Spleen (tissue), 11 donors: ENCODE measurements around the gene PNLIPRP1. TPM values are rescaled to one million over a fixed set of nuclear protein-coding genes. Genes with fewer than 3 reads are reported as not detected.

Experiments used
- DNase-seq: peaks from one replicate; pipeline ENCODE4 v3.0.0-alpha.2; 2020
- H3K27ac ChIP-seq, 8 donors: fragments of 200-600 bp; sonication (generic) in 7 of 8; 1 replicate in 4 of 8; 2 replicates in 4 of 8; pipeline versions ENCODE4 v1.5.0 to v1.8.0; 2016 to 2021; ENCODE audit warnings: inconsistent platforms in 4 of 8, mild to moderate bottlenecking in 4 of 8, moderate library complexity in 1 of 8
- H3K27me3 ChIP-seq, 7 donors: fragments of 200-600 bp; sonication (generic) in 6 of 7; replicated peaks in 1 of 7; 1 replicate in 4 of 7; 2 replicates in 3 of 7; pipeline versions ENCODE4 v1.5.0 to v1.8.0; 2016 to 2021; ENCODE audit warnings: inconsistent platforms in 3 of 7, mild to moderate bottlenecking in 1 of 7
- H3K36me3 ChIP-seq, 6 donors: fragments of 200-600 bp; sonication (generic) in 5 of 6; 1 replicate in 4 of 6; 2 replicates in 2 of 6; pipeline versions ENCODE4 v1.5.0 to v1.8.0; 2016 to 2021; ENCODE audit warnings: inconsistent platforms in 2 of 6
- H3K4me1 ChIP-seq, 6 donors: fragments of 200-600 bp; sonication (generic) in 5 of 6; 1 replicate in 3 of 6; 2 replicates in 3 of 6; pipeline versions ENCODE4 v1.5.0 to v1.8.0; 2016 to 2021; ENCODE audit warnings: inconsistent platforms in 3 of 6
- H3K4me3 ChIP-seq, 8 donors: fragments of 200-600 bp; sonication (generic) in 7 of 8; 1 replicate in 4 of 8; 2 replicates in 4 of 8; pipeline versions ENCODE4 v1.5.0 to v1.8.0; 2016 to 2021; ENCODE audit warnings: inconsistent platforms in 4 of 8, mild to moderate bottlenecking in 4 of 8, moderate library complexity in 2 of 8
- H3K9me3 ChIP-seq, 8 donors: fragments of 200-600 bp; sonication (generic) in 7 of 8; 1 replicate in 4 of 8; 2 replicates in 4 of 8; pipeline versions ENCODE4 v1.5.0 to v1.8.0; 2016 to 2021; ENCODE audit warnings: inconsistent platforms in 4 of 8
- CTCF ChIP-seq, 11 experiments: fragments of 200-600 bp in 7 of 11; fragments of 450-650 bp in 4 of 11; sonication (generic) in 4 of 11; IDR thresholded peaks in 8 of 11; conservative IDR thresholded peaks in 3 of 11; 1 replicate in 7 of 11; 2 replicates in 4 of 11; pipeline versions ENCODE4 v1.4.0 to v1.8.0; 2016 to 2021; ENCODE audit warnings: antibody characterized with exemption in 11 of 11, inconsistent platforms in 4 of 11, mild to moderate bottlenecking in 1 of 11
- POLR2A ChIP-seq, 3 donors: fragments of 450-650 bp; IDR thresholded peaks; one replicate each; pipeline ENCODE4 v1.5.1; 2017; ENCODE audit warnings: antibody characterized with exemption in 3 of 3, mild to moderate bottlenecking in 1 of 3
- POLR2AphosphoS5 ChIP-seq, 3 donors: sonication (generic); formaldehyde crosslinking; IDR thresholded peaks; one replicate each; pipeline ENCODE4 v1.5.1; 2017; ENCODE audit warnings: antibody characterized with exemption in 3 of 3
- WGBS, 5 donors: extraction: QIAGEN DNeasy Blood & Tissue Kit in 3 of 5; methylation state at CpG; one replicate each; pipeline versions ENCODE4 v1.1.5 to v1.1.7; 2013 to 2018; 5-methylcytosine and 5-hydroxymethylcytosine counted together
- intact Hi-C: fragments of 100-400 bp; cut with DNase I; formaldehyde crosslinking; loops from one replicate; pipeline ENCODE4 v1.15.0; 2023; ENCODE audit warnings: low total_unique reads
- polyA plus RNA-seq, 3 donors: library from polyadenylated mRNA; stranded (reverse); fragments of 200-250 nt; gene quantifications; one replicate each; pipeline ENCODE4 v1.2.1, GENCODE V29; 2013
- total RNA-seq, 7 donors: library from RNA; depleted of rRNA in 3 of 7; stranded (reverse); fragments of >200 nt in 3 of 7; fragmentation: NEBNext Ultra II Directional in 4 of 7; extraction: Animal tissue kit (Norgen Biotek cat#: 25700) in 4 of 7; gene quantifications; one replicate each; pipeline versions ENCODE4 v1.1.0 to v1.2.1, GENCODE V29; 2016 to 2021
- donor health status: healthy with polysubstance abuse.
- donor health status: DM: no; HTN: no; CAD: no; lungs with moderate emphysema.
- donor health status: DM: no; HTN: no; CAD: no.
- donor health status: Bipolar disorder and iron deficiency.
- donor health status: healthy.
- donor health status: DM: no; HTN: no; CAD: no.
- donor health status: DM: yes; HTN: yes; CAD: no.

Gene PNLIPRP1
- total and polyA plus RNA-seq, 10 donors = 0.06 to 1.2 (median 0.44) TPM; not detected in 4

DNA sequence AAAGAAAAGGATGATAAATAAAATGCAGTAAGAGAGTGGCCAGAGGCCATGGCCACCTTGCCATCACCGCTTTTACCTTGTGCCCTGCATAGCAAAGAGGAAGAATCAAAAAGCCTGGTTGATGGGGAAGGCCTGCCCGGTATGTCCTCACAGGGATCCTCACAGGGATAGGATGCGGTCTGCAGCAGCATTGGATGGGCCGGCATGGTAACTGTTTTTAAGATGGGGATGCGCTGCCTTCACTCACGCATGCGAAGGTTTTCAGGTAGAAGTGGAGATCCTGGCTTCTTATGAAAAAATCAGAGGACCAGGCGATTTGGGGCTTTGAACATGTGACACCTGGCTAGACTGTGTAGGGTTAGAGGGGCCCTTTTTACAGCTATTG is 42.4 kb downstream of the PNLIPRP1 start:
- Histone ChIP-seq H3K27me3 (peaks cover 0 to 6% (median 0%) of the 10 kb centered on the region in 7 donors), H3K36me3 (no peaks in the 10 kb centered on the region), H3K4me1 (no peaks in the 10 kb centered on the region), H3K4me3 (no peak overlapping the region), H3K9me3 (no peaks in the 10 kb centered on the region), H3K27ac (no peak overlapping the region)
- DNase-seq = no peak
- no peak for TF ChIP-seq POLR2AphosphoS5 (IDR thresholded peaks at IDR 0.05)
- no peak for TF ChIP-seq CTCF (IDR thresholded peaks at IDR 0.05 in 8 of 11, conservative IDR thresholded peaks at IDR 0.05 in 3 of 11)
- no peak for TF ChIP-seq POLR2A (IDR thresholded peaks at IDR 0.05)
- intact Hi-C loops = no loop called here
- 84 to 97% (median 93%) methylated on average over 8 of the region's 8 CpGs for WGBS, 5 donors

- DNase-seq = no peak
- intact Hi-C loops = no loop called here
- Histone ChIP-seq H3K4me3 (no peak overlapping the region), H3K27ac (no peak overlapping the region), H3K4me1 (no peaks in the 10 kb centered on the region), H3K27me3 (peaks cover 0 to 4% (median 0%) of the 10 kb centered on the region in 7 donors), H3K9me3 (no peaks in the 10 kb centered on the region), H3K36me3 (no peaks in the 10 kb centered on the region)
- no peak for TF ChIP-seq CTCF (IDR thresholded peaks at IDR 0.05 in 8 of 11, conservative IDR thresholded peaks at IDR 0.05 in 3 of 11)
- TF ChIP-seq POLR2AphosphoS5 (IDR thresholded peaks at IDR 0.05) = no peak
- TF ChIP-seq POLR2A (IDR thresholded peaks at IDR 0.05) = no peak
- 83 to 90% (median 85%) methylated on average over 11 of the region's 11 CpGs for WGBS, 5 donors
Measured at GRCh38 chr10:116634126-116634975, 43.6 kb downstream of the PNLIPRP1 start.

GRCh38 chr10:116636385-116636784 is 45.6 kb downstream of the PNLIPRP1 start:
- TF ChIP-seq POLR2A (IDR thresholded peaks at IDR 0.05) = no peak
- no peak for TF ChIP-seq CTCF (IDR thresholded peaks at IDR 0.05 in 8 of 11, conservative IDR thresholded peaks at IDR 0.05 in 3 of 11)
- intact Hi-C loops = no loop called here
- peaks cover 0 to 4% (median 0%) of the 10 kb centered on the region in 7 donors for H3K27me3 ChIP-seq
- H3K4me1 ChIP-seq = no peaks in the 10 kb centered on the region
- no peak overlapping the region for H3K4me3 ChIP-seq
- no peaks in the 10 kb centered on the region for H3K36me3 ChIP-seq
- no peak overlapping the region for H3K27ac ChIP-seq
- DNase-seq = no peak
- peaks cover 0 to 10% (median 4%) of the 10 kb centered on the region in 8 donors for H3K9me3 ChIP-seq

GRCh38 chr10:116636976-116637375 is 46.2 kb downstream of the PNLIPRP1 start:
- WGBS, 5 donors = 37 to 52% (median 44%) methylated on average over 2 of the region's 2 CpGs
- intact Hi-C loops = no loop called here
- Histone ChIP-seq H3K27me3 (peaks cover 0 to 4% (median 0%) of the 10 kb centered on the region in 7 donors), H3K27ac (no peak overlapping the region), H3K9me3 (peaks cover 0 to 10% (median 4%) of the 10 kb centered on the region in 8 donors), H3K4me1 (no peaks in the 10 kb centered on the region), H3K36me3 (no peaks in the 10 kb centered on the region), H3K4me3 (no peak overlapping the region)
- TF ChIP-seq POLR2A (IDR thresholded peaks at IDR 0.05) (no peak), POLR2AphosphoS5 (IDR thresholded peaks at IDR 0.05) (no peak), CTCF (IDR thresholded peaks at IDR 0.05 in 8 of 11, conservative IDR thresholded peaks at IDR 0.05 in 3 of 11) (no peak)
- no peak for DNase-seq
